Endothelial cell of umbilical vein (primary cell): ENCODE results near the gene PPFIA2. TPM values are rescaled to one million over a fixed set of nuclear protein-coding genes. Genes with fewer than 3 reads are reported as not detected.

ENCODE experiments used
- BruUV-seq: library from RNA; stranded (reverse); fragments of 400-500 nt; replicated peaks from 2 replicates; lab custom pipeline; 2021; lab: Mats Ljungman, UMichigan
- CTCF ChIA-PET: fragments of 300-600, 350-600 bp; sonication (Branson Sonifier 250); formaldehyde crosslinking; loops from one replicate; lab custom pipeline; 2021; ENCODE audit warnings: antibody characterized with exemption, inconsistent platforms; lab: Charles Lee
- POLR2A ChIA-PET: fragments of 300-600, 350-600 bp; sonication (Branson Sonifier 250); formaldehyde crosslinking; loops from one replicate; lab custom pipeline; 2021; ENCODE audit warnings: antibody characterized with exemption, inconsistent platforms; lab: Charles Lee
- DNase-seq: peaks from one replicate; pipeline ENCODE4 v3.0.0-alpha.2; 2011; ENCODE audit warnings: low read depth, low spot score
- FAIRE-seq: peaks from 2 replicates; lab custom pipeline; 2011; peaks lifted over from hg19 to GRCh38; lab: Jason Lieb, UNC
- H2AFZ ChIP-seq: 2 replicates; pipeline ENCODE4 v1.6.0; 2012; ENCODE audit warnings: low read depth, low read length, control low read depth, inconsistent platforms
- H3K27ac ChIP-seq: 2 replicates; pipeline ENCODE4 v1.5.1; 2011; ENCODE audit warnings: low read depth, mild to moderate bottlenecking, control low read depth, low read length, moderate library complexity; ENCODE audit not compliant: insufficient read depth
- H3K27me3 ChIP-seq, 2 experiments: 2 replicates each; pipeline versions ENCODE4 v1.6.0 to v1.6.1; 2011; ENCODE audit warnings: low read length in 2 of 2, mixed read lengths in 1 of 2; ENCODE audit not compliant: control insufficient read depth in 2 of 2, insufficient read depth in 2 of 2
- H3K36me3 ChIP-seq, 2 experiments: 2 replicates in 1 of 2; 3 replicates in 1 of 2; pipeline ENCODE4 v1.5.1; 2011; ENCODE audit warnings: low read length in 2 of 2, mild to moderate bottlenecking in 1 of 2, moderate library complexity in 1 of 2; ENCODE audit not compliant: control insufficient read depth in 2 of 2, insufficient read depth in 2 of 2; ENCODE audit errors: extremely low read depth in 1 of 2
- H3K4me1 ChIP-seq: 3 replicates; pipeline ENCODE4 v1.5.1; 2011; ENCODE audit warnings: mild to moderate bottlenecking, low read length; ENCODE audit not compliant: control insufficient read depth, insufficient read depth; ENCODE audit errors: extremely low read depth
- H3K4me2 ChIP-seq: 2 replicates; pipeline ENCODE4 v1.6.1; 2011; ENCODE audit warnings: low read length, control low read depth, mixed read lengths; ENCODE audit not compliant: insufficient read depth
- H3K4me3 ChIP-seq, 3 experiments: fragments of 200-600 bp in 1 of 3; sonication (generic), shearing (Covaris generic) in 1 of 3; replicated peaks in 1 of 3; 2 replicates each; pipeline ENCODE4 v1.5.1; 2011 to 2016; ENCODE audit warnings: control low read depth in 3 of 3, low read length in 3 of 3, mild to moderate bottlenecking in 2 of 3, inconsistent platforms in 1 of 3, low read depth in 1 of 3, moderate library complexity in 1 of 3; ENCODE audit not compliant: insufficient read depth in 1 of 3
- H3K79me2 ChIP-seq: 2 replicates; pipeline ENCODE4 v1.6.0; 2012; ENCODE audit warnings: low read length, inconsistent platforms; ENCODE audit not compliant: control insufficient read depth, insufficient read depth
- H3K9ac ChIP-seq: replicated peaks from 2 replicates; pipeline ENCODE3; 2011; ENCODE audit warnings: low read length, control low read depth; ENCODE audit not compliant: insufficient read depth; ENCODE audit errors: extremely low read depth
- H3K9me1 ChIP-seq: replicated peaks from 3 replicates; pipeline ENCODE4 v1.6.0; 2011; ENCODE audit warnings: mild to moderate bottlenecking, low read length; ENCODE audit not compliant: control insufficient read depth, insufficient read depth; ENCODE audit errors: extremely low read depth
- H3K9me3 ChIP-seq: replicated peaks from 2 replicates; pipeline ENCODE4 v1.5.1; 2012; ENCODE audit warnings: low read length, inconsistent platforms; ENCODE audit not compliant: control insufficient read depth, insufficient read depth
- H4K20me1 ChIP-seq: replicated peaks from 2 replicates; pipeline ENCODE3; 2011; ENCODE audit warnings: mild to moderate bottlenecking, low read length; ENCODE audit not compliant: control insufficient read depth, insufficient read depth; ENCODE audit errors: extremely low read depth
- CTCF ChIP-seq, 2 donors: IDR thresholded peaks; 1 replicate in 1 of 2; 2 replicates in 1 of 2; pipeline ENCODE4 v1.5.1; 2011; ENCODE audit warnings: low read length in 2 of 2, mild to moderate bottlenecking in 2 of 2, moderate library complexity in 2 of 2, control low read depth in 1 of 2, inconsistent platforms in 1 of 2, low read depth in 1 of 2; ENCODE audit not compliant: insufficient read depth in 1 of 2; ENCODE audit errors: extremely low read depth in 1 of 2
- EZH2 ChIP-seq: IDR thresholded peaks from 2 replicates; pipeline ENCODE4 v1.6.1; 2012; ENCODE audit warnings: borderline replicate concordance, low read depth, mild to moderate bottlenecking, moderate library complexity, low read length, inconsistent platforms; ENCODE audit not compliant: severe bottlenecking
- FOS ChIP-seq: IDR thresholded peaks from 2 replicates; pipeline ENCODE4 v1.6.1; 2011; ENCODE audit warnings: mild to moderate bottlenecking, low read length, moderate library complexity, borderline replicate concordance; ENCODE audit not compliant: insufficient read depth
- GATA2 ChIP-seq: IDR thresholded peaks from 2 replicates; pipeline ENCODE4 v1.7.0; 2011; ENCODE audit warnings: low read depth, mild to moderate bottlenecking, moderate library complexity, mixed read lengths, low read length; ENCODE audit not compliant: insufficient read length, insufficient read depth
- JUN ChIP-seq: IDR thresholded peaks from 2 replicates; pipeline ENCODE4 v1.6.1; 2011; ENCODE audit warnings: borderline replicate concordance, low read depth; ENCODE audit not compliant: insufficient read length, insufficient read depth
- MAX ChIP-seq: IDR thresholded peaks from 2 replicates; pipeline ENCODE4 v1.6.1; 2011; ENCODE audit not compliant: insufficient read depth, insufficient read length
- MYC ChIP-seq: IDR thresholded peaks from one replicate; pipeline ENCODE4 v1.6.1; 2011; ENCODE audit warnings: mild to moderate bottlenecking, low read depth, low read length
- POLR2A ChIP-seq: IDR thresholded peaks from 2 replicates; pipeline ENCODE4 v1.6.1; 2012; ENCODE audit warnings: low read depth, mild to moderate bottlenecking, control low read depth, low read length
- POLR2AphosphoS5 ChIP-seq: IDR thresholded peaks from 2 replicates; pipeline ENCODE4 v1.6.1; 2012; ENCODE audit warnings: low read depth, mild to moderate bottlenecking, control low read depth, low read length, moderate library complexity; ENCODE audit not compliant: insufficient read depth
- dilution Hi-C: fragments of 300-500 bp; cut with MboI; formaldehyde crosslinking; loops from one replicate; pipeline ENCODE4 v1.15.0; 2019; ENCODE audit warnings: low sequenced_read_pairs; ENCODE audit not compliant: extremely low pct_ligation_motif_present
- intact Hi-C: fragments of 100-400 bp; cut with micrococcal nuclease; formaldehyde crosslinking; loops from one replicate; pipeline ENCODE4 v1.10.0; 2022
- polyA plus RNA-seq, 4 experiments: library from polyadenylated mRNA; depleted of rRNA in 3 of 4; stranded (reverse) in 3 of 4; unstranded in 1 of 4; fragments of >200 nt; gene quantifications; 2 replicates each; pipeline versions ENCODE4 v1.2.1 to v1.2.3, GENCODE V29; 2011 to 2012; ENCODE audit warnings: missing spikeins in 1 of 4
- total RNA-seq: library from RNA; stranded (reverse); gene quantifications from 2 replicates; pipeline ENCODE4 v1.2.3, GENCODE V29; 2021

Gene PPFIA2
- total and polyA plus RNA-seq, 2 donors (not counting 3 experiments of a cell fraction or from before 2014, with no cell fraction given) = not detected

- no peaks in the 10 kb centered on the region for H3K9me3 ChIP-seq
- CTCF ChIA-PET = interaction anchor here (0.8 to 1.0 kb wide), 2 partner anchors 12 to 13 kb away, joined by 3 read pairs; no protein-coding TSS in a partner anchor
- intact Hi-C loops (no loop called here), dilution Hi-C loops (no loop called here)
- no peak overlapping the region for H3K4me2 ChIP-seq
- no peak overlapping the region for H3K27ac ChIP-seq
- BruUV-seq = no TSS peak
- no peaks in the 10 kb centered on the region for H3K9me1 ChIP-seq
- H3K4me1 ChIP-seq = no peaks in the 10 kb centered on the region
- DNase-seq (no peak), FAIRE-seq (no peak)
- H2AFZ ChIP-seq = no peak overlapping the region
- TF ChIP-seq FOS (no peak), POLR2A (no peak), POLR2AphosphoS5 (no peak), CTCF (IDR thresholded peaks at IDR 0.05; ENCODE audit: extremely low read depth in 1 of 2, insufficient read depth in 1 of 2, low read depth in 1 of 2, low read length in 2 of 2) (no peak), GATA2 (no peak), EZH2 (no peak), MYC (no peak), MAX (no peak), JUN (no peak)
- no peaks in the 10 kb centered on the region for H3K79me2 ChIP-seq
- H3K27me3 ChIP-seq = no peaks in the 10 kb centered on the region
- POLR2A ChIA-PET = no interaction called here
- H3K36me3 ChIP-seq = no peaks in the 10 kb centered on the region
- no peaks in the 10 kb centered on the region for H4K20me1 ChIP-seq
- H3K4me3 ChIP-seq = no peak overlapping the region
- no peak overlapping the region for H3K9ac ChIP-seq
These were observed 461.5 kb downstream of the PPFIA2 start for GRCh38 chr12:81297601-81298000.
